ENCODE results near the gene MDK. TPM values are rescaled to one million over a fixed set of nuclear protein-coding genes. Genes with fewer than 3 reads are reported as not detected.
A peak's percentile ranks its signal among the peaks of the same experiment; 100 is the strongest.

Gene MDK
- polyA plus RNA-seq, 2 of the 4 experiments (the other 2 are of a cell fraction), result 13.6 to 18.4 TPM

- ChIA-PET CTCF (interaction anchor here (1.2 to 25.2 kb wide), 8 partner anchors 6 to 122 kb away, joined by 3 to 325 read pairs (median 6); partner anchors contain the start of genes CHRM4 and DGKZ), POLR2A (no interaction called here)
- DNase-seq (ENCODE audit: low read depth in 1 of 2, low spot score in 1 of 2) (no peak), ATAC-seq (no peak), FAIRE-seq (no peak)
- Histone ChIP-seq H3K4me3 (no peak overlapping the region), H3K4me1 (peaks cover 10% of the 10 kb centered on the region), H3K9me3 (no peaks in the 10 kb centered on the region), H3K27ac (no peak overlapping the region), H3K4me2 (no peak overlapping the region)
- no peak for TF ChIP-seq CEBPB (IDR thresholded peaks at IDR 0.05)
- no peak for TF ChIP-seq TP53 (CRISPR knock-in tag; IDR thresholded peaks at IDR 0.05)
- TF ChIP-seq KDM5A (IDR thresholded peaks at IDR 0.05), result no peak
- no peak for TF ChIP-seq REST (IDR thresholded peaks at IDR 0.05)
- TF ChIP-seq USF2 (IDR thresholded peaks at IDR 0.05), result no peak
- no peak for TF ChIP-seq BCL3 (IDR thresholded peaks at IDR 0.05)
- no peak for TF ChIP-seq CBX8 (IDR thresholded peaks at IDR 0.05)
- no peak for TF ChIP-seq ZC3H11A (IDR thresholded peaks at IDR 0.05)
- TF ChIP-seq ATOH8 (CRISPR knock-in tag; IDR thresholded peaks at IDR 0.05; ENCODE audit: low read depth), result no peak
- TF ChIP-seq E2F6 (IDR thresholded peaks at IDR 0.05; ENCODE audit: borderline replicate concordance, low read depth), result no peak
- WGBS (ENCODE audit: missing lambda C conversion rate), result 90% methylated on average over 24 of the region's 26 CpGs
Observed at GRCh38 chr11:46361283-46362155, 19.9 kb upstream of the MDK start.

- no peak for ATAC-seq
- no peak for FAIRE-seq
- no peak overlapping the region for H3K4me3 ChIP-seq
- CTCF ChIA-PET, result interaction anchor here (1.3 to 25.2 kb wide), 7 partner anchors 5 to 123 kb away, joined by 3 to 325 read pairs (median 6); partner anchors contain the start of genes CHRM4 and DGKZ
- 89% methylated on average over 14 of the region's 20 CpGs for WGBS (ENCODE audit: missing lambda C conversion rate)
- H3K27ac ChIP-seq, result peak overlapping the region in 1 of 2 experiments; percentile 32; a peak in 2 of 6 replicates
- no peak for TF ChIP-seq FOXS1 (CRISPR knock-in tag; IDR thresholded peaks at IDR 0.05)
- TF ChIP-seq MAFK (IDR thresholded peaks at IDR 0.05; ENCODE audit: partially characterized antibody), result no peak
- TF ChIP-seq ZSCAN20 (CRISPR knock-in tag; IDR thresholded peaks at IDR 0.05), result no peak
- no peak for TF ChIP-seq EHMT2 (IDR thresholded peaks at IDR 0.05; ENCODE audit: low read depth)
- no peak for TF ChIP-seq NPAS2 (CRISPR knock-in tag; IDR thresholded peaks at IDR 0.05; ENCODE audit: borderline replicate concordance)
- TF ChIP-seq RFX5 (IDR thresholded peaks at IDR 0.05), result no peak
- no peak for TF ChIP-seq EP300 (IDR thresholded peaks at IDR 0.05)
- TF ChIP-seq HES2 (IDR thresholded peaks at IDR 0.05), result no peak
- no peak for TF ChIP-seq RNF2 (IDR thresholded peaks at IDR 0.05; ENCODE audit: borderline replicate concordance, low read depth)
- no peak for TF ChIP-seq NR3C1 (IDR thresholded peaks at IDR 0.05)
- TF ChIP-seq RAD21 (conservative IDR thresholded peaks at IDR 0.05 in 1 of 2, IDR thresholded peaks at IDR 0.05 in 1 of 2), result no peak
- TF ChIP-seq CBX2 (IDR thresholded peaks at IDR 0.05; ENCODE audit: borderline replicate concordance, low read depth), result no peak
- TF ChIP-seq FOSL2 (IDR thresholded peaks at IDR 0.05), result no peak
- TF ChIP-seq FOSL2 (CRISPR knock-in tag; IDR thresholded peaks at IDR 0.05), result no peak
- TF ChIP-seq TFCP2L1 (CRISPR knock-in tag; IDR thresholded peaks at IDR 0.05), result no peak
- TF ChIP-seq E2F6 (IDR thresholded peaks at IDR 0.05; ENCODE audit: borderline replicate concordance, low read depth), result no peak
- TF ChIP-seq CBX8 (IDR thresholded peaks at IDR 0.05), result no peak
- POLR2A ChIA-PET, result no interaction called here
- no peaks in the 10 kb centered on the region for H3K9me3 ChIP-seq
- H3K4me2 ChIP-seq, result no peak overlapping the region
- peaks cover 10% of the 10 kb centered on the region for H3K4me1 ChIP-seq
- DNase-seq (ENCODE audit: low read depth in 1 of 2, low spot score in 1 of 2), result no peak
Observed at GRCh38 chr11:46362156-46363030, 19.1 kb upstream of the MDK start.

Data from A549 (cell line).